HG03442 (cell line): Measurements from ENCODE around the gene TMEM161B.
"Not testable (repeated sequence)": the region's sequence is repeated elsewhere in the genome, so short reads cannot be mapped to it uniquely, and the experiment has no call there.

Source experiments
- ATAC-seq: cut with Tn5 transposase; IDR thresholded peaks from one replicate; pipeline ENCODE4 v1.9.1; 2021; ENCODE audit warnings: mild to moderate bottlenecking, moderate library complexity; ENCODE audit not compliant: unreplicated experiment

TMEM161B gene

DNA sequence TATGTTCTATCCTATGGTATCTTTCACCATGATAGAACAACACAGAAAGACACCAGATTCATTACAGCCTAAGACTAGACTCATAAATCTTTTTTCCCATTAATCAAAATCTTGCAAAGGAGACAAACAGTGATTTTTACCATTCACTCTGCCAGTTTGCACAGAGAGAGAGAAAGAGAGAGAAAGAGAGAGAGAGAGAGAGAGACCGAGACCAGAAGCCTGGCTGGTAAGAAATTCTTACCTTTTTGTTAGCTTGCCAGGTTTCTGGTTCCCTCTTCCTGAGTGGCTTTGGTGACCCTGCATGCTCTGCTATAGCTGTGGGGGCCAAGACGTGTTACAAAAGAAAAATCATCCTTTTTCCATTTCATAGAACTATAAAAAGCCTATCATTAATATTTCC is 18.6 kb downstream of the TMEM161B start:
- no peak for ATAC-seq

DNA sequence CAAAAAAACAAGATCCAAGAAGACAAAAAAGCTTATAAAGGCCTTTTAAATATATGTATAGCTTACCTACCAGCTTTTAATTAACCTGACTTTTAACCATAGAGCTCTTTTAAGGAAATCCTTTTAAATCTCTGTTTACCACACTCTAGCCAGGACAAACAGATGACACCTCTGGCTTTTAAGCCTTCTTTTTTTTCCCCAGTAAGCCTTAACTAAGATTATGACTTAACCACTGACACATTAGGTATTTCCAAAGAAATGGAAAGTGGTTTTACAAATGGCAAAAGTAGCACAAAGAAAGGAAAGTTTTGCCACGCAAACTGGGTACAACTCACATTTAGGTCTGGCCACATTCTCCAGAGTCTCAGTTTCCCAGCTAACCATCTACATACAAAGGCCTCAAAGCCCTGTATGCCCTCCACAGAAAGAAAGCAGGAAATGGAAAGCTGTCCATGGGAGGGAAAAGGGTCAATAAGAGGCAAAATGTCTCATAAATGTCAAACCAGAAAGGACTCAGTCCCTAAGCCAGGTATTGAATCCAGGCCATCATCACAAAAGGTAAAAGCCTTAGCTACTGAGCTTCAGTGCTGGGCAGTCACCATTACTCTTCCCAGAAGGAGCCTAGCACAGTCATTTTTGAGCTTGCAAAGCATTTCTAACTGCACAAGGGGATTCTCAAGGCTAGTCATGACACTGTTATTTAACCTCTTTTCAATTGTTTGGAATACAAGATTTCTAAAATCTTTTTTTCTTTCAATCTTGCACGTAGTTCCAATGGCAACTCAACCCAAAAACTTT is 19.7 kb downstream of the TMEM161B start:
- no peak for ATAC-seq

DNA sequence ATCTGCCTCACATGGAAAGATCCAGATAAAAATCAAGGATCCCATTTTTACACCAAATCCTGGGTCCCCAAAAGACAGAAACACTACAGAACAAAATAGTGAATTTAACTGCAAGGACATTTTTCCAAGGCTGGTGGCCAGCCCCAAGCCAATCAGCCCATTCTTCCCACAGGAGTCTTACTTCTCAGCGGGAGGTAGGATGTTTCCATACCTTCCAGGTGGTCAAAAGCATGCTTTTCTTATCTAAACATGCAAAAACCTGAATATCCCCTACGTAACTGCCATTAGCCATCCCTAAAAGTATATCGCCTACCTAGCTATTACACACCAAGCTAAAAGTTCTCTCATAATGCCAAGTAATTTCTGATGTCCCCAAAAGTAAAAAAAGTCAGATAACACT is 20.6 kb downstream of the TMEM161B start:
- ATAC-seq = no peak

DNA sequence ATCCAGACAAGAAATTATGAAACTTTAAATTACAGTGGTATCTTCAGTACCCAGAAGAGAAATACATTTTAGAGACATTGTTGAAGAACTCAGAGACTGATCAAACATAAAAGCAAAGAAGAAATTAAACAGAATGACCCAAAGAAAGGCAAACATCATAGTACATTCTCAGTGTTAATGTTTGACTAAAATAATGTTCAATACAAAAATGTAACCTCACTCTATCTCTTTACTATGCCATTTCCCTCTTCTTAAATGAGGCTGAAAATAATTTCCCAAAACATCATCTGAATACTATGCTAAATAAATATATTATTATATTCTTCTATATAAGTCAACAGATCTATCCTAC is 22.8 kb downstream of the TMEM161B start:
- ATAC-seq = no peak

DNA sequence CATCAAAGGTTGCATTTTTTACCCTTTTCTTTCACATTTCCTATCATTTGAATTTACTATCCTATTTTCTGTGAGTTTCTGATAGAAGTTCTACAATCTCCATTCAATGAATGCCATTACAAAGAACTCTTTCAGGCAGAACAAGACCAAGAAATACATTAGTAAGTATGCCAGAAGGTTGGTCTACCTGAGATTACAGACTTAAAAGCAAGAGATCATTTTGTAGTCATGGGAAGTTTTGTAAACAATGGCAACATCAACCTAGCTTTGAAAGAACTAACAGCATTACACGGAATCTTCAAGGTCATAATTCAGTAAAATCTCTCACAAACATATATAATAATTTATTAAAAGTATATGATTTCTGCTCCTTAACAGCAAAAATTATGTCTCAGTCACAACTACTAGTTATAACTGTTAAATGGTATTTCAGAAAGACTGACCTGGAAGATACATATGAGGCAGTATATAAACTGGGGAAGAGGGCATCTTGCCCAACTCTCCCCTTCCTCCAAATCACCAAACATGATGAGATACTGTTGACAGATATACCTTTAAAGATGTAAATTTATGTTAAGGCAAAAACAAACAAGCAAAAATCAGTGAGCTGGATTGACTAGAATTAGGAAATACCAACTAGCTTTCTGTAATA is 23.3 kb downstream of the TMEM161B start:
- ATAC-seq = no peak

DNA sequence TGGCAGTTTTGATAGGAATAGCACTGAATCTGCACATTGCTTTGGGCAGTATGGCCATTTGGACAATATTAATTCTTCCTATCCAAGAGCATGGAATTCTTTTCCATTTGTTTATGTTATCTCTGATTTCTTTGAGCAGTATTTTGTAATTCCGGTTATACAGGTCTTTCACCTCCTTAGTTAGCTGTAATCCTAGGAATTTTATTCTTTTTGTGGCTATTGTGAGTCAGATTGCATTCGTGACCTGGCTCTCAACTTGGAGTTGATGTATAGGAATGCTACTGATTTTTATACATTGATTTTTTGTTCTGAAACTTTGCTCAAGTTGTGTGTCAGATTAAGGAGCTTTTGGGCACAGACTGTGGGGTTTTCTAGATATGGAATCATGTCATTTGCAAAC is 24.0 kb downstream of the TMEM161B start:
- ATAC-seq = no peak

DNA sequence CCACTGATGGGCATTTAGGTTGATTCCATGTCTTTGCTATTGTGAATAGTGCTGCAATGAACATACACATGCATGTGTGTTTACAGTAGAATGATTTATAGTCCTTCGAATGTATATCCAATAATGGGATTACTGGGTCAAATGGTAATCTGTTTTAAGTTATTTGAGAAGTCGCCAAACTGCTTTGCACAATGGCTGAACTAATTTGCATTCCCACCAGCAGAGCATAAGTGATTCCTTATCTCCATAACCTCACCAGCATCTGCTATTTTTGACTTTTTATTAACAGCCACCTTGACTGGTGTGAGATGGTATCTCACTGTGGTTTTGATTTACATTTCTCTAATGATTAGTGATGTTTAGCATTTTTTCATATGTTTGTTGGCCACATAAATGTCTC is 25.2 kb downstream of the TMEM161B start:
- not testable (repeated sequence) for ATAC-seq

DNA sequence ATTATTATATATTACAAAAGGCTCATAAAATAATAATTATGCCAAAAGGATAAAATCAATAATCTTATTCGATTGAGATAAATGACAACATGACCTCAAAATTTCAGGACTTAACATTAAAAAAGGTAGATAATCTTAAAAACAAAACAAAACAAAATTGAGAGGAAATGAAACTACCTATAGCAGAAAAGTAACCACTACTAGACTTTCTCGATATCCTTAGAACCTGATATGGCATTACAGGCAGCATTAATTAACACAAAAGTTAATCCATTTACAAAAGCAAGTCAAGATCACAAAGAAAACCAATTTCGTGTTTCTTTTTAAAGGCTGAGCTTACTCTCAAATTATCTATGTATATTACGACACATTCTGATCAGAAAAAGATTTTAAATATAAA is 29.9 kb downstream of the TMEM161B start:
- ATAC-seq = no peak

DNA sequence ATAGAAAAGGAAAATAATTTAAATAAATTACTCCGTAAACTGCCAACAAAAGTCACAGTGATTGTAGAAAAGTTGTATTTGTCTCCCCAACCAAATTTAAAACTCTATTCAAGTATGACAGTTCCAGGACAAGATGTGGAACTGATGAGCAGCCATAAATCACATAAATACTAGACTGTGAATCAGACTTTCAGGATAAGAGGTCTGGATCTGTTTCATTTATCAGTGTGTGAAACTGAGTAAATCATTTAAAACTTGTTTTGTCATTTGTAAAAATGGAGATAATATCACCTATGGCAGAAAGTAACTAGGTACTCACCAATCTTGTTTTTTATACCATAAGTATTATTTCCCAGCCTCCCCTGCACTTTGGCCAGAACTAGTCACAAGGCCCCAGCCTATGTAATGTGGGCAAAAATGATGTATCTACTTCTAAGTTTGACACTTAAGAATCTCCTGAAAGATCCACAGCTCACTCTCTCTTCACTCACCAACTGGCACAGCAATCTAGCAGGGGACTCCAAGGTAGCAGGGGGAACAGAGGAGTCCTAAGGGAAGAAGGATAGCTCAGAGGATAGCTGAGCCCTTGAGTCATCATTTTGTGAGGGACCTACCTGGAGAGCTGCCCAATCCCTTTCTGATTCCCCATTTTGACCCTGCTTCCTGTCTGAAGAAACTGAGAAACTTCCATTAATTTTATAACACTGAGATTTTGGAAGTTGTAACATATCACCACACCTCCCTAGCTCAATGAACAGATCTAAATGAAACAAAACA is 31.6 kb downstream of the TMEM161B start:
- ATAC-seq = no peak

DNA sequence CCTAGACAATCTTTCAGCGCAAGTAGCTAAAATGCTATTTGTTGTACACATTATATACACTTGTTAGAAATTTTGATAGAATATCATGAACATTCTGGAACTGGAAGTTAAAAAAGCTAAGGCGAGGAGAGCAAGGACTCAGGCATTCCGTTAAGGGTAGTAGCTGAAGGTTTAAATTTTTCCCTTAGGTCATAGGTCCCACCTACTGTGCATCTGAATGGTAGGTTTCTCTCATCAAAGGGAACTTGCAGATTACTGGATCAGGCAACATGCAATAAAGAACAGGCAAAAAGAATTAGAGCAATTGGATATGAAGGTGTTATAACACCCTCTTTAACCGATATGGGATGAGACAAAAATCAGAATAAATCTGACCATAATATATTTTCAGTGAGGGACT is 32.8 kb downstream of the TMEM161B start:
- no peak for ATAC-seq

DNA sequence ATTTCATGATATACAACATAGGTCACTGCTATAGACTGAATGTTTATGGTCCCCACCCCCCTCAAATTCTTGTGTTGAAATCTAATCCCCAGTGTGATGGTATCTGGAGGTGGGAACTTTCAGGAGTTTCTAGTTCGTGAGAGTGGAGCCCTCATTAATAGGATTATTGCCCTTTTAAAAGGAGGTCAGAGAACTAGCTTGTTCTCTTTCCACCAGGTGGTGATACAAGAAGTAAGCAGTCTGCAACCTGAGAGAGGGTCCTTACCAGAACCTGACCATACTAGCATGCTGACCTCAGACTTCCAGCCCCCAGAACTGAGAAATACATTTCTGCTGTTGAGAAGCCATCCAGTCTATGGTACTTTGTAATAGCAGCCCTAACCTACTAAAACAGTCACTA is 33.3 kb downstream of the TMEM161B start:
- no peak for ATAC-seq

DNA sequence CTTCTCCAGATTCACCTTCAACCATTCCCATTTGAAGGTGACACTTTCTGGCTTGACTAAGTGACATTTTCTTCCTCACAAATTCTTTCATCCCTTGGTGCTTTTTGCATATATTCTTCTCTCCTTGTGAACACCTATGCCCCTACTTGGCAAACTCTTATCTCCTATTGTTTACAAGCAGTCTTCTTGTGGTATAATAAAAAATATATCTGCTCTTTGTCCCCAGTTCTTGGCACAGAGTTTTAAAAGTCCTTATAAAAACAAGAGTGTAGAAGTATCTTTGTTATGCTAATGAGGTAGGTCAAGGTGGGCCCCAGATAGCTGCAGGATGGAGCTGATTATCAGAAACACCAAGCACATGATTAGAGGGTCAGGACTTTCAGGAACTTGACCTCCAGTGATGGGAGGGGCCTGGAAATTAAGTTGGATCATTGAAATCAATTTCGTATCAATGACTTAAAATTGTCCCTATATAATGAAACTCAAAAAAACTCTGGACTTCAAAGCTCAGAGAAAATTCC is 38.0 kb downstream of the TMEM161B start:
- ATAC-seq = no peak

DNA sequence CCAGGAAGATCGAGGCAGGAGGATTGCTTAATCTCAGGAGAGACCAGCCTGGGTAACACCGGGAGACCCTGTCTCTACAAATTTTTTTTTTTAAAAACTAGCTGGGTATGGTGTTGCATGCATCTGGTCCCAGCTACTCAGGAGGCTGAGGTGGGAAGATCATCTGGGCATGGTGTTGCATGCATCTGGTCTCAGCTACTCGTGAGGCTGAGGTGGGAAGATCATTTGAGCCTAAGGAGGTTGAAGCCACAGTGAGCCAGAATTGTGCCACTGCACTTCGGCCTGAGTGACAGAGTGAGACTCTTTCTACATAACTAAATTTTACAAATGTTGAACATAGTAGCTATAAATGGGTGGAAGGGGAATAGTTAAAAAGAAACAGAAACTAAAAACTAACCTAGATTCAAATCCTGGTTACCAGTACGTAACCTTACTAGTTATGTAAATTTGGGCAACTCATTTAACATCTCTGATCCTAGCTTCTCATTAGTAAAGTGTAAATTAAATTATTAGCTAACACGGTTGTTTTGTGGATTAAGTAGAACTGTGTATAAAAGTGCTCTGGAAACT is 41.7 kb downstream of the TMEM161B start:
- ATAC-seq = peak; percentile 84

DNA sequence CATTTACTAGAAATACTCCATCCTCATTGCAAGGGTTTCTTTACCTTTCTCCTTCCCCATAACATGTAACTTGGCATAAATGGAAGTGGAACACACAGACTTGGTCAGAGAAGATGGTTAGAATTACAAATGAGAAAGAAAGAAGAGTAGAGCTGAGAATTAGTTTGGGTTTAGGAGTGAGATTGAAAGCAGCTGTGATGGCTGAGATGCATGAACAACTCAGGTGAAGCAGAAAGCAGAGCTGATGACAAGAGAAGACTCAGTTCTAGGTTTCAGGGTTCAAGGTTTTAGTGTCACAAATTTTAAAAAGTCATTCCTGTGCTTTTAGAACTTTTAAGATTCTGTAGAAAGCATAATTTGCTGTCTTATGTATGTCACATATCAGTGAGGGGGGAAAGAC is 54.0 kb downstream of the TMEM161B start:
- ATAC-seq = no peak

DNA sequence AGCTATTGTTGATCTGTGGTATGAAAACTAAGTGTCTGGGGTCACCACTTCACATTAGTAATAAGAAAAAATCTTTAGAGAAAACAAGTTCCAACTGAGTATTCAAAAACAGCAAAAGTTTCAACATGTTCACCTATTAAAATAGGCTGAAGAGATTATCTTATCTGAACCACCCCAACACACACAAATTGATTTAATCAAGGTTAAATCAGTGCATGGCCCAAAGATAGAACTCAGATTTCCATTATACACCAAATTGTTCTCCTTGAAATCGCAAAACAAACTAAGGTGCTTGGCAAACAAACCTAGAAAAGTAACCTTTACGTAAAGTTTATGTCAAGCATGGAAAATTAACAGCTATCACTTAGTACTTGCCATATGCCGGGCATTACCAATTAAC is 61.1 kb downstream of the TMEM161B start:
- ATAC-seq = no peak

DNA sequence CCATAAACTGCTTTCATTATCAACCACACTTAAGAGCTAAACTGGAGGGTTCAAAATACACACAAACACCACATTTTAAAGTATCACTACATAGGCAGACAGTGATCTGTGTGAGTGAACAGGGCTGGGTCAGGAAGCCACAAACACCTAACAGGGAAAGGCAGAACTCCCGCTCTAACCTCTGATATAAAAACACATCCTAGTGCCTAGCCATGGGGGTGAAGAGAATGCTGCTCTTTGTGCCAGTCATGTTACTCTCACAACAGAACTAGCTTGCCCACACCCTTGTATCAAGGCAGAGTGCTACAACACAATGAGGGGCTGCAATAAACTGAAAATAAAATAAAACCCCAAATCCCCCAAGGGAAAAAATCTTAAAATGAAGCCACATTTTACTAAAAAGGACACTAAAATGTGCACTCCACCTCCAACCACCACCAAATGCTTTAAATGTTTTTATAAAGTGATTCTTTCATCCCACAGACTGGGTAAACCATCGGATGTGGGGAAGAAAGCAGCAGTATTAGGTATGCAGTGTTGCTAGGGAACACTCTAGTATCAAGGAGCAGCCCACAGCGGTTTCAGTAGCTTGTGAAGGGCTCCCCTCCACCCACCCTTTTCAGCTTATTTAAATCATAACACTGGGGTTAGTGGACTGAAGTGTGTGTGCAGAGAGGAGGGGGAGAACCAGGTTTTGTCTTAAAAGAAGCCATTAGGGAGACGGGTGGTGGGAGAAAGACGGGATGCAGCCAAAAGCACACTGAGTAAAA is 64.5 kb downstream of the TMEM161B start:
- peak; percentile 79 for ATAC-seq

DNA sequence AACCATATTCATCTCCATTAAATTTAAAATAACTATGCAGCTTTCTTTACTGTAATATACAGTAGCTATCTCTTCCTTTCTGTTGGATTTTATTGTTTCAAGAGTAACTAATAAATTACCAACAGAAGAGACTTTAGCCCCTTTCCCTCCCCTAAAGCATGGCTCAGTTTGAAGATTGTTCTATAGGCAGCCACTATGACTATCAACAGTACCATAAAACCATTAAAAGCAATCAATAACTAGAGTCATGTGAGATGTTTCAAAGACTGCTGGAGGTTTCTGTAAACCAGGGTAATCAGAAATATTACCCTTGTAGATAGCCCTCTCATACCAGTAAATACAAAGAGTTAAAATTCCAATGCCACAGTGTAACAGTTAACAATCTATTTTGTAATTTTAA is 73.0 kb downstream of the TMEM161B start:
- no peak for ATAC-seq

DNA sequence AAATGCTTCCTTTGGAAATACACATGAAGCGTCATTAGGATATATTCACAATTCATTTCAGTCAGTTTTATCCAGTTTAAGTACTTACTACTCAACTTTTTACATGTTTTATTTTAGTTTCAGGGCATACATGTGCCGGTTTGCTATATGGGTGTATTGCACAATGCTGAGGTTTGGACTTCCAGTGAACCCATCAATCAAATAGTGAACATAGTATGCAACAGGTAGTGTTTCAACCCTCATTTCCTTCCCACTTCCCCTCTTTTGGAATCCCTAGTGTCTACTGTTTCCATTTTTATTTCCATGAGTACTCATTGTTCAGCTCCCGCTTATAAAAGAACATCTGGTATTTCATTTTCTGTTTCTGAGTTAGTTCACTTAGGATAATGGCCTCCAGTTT is 74.7 kb downstream of the TMEM161B start:
- no peak for ATAC-seq

DNA sequence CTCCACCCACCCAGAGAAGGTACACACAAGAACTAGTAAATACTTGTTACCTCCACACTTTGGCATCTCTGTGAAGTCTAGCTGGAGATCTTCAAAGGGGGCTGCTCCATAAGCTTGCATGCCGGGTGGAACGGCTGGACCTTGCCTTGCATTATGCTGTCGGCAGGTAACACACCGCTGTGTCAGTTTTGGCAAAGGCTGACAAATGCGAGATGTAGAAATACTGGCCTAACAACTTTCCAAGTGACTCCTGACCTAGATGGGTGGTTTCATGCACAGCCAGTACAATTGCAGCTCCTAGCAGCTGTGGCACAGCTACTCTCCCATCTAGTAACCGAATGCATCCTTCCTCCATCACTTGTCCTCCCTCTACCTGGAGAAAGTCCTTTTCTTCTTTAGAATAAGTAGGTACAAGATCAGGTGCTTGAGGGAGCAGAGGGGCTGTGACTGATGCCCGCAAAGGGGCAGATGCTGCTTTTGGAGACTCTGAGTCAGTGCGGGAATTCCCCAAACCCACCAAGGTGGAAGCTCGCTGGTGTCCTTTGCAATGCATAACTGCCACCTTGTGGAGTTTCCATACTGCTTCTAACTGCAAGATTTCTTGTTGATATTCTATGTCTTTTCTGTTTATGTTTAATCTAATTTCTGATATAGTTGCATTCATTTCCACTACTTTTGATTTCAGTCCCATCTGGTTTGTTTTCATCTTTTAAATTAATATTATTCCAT is 78.4 kb downstream of the TMEM161B start:
- no peak for ATAC-seq

DNA sequence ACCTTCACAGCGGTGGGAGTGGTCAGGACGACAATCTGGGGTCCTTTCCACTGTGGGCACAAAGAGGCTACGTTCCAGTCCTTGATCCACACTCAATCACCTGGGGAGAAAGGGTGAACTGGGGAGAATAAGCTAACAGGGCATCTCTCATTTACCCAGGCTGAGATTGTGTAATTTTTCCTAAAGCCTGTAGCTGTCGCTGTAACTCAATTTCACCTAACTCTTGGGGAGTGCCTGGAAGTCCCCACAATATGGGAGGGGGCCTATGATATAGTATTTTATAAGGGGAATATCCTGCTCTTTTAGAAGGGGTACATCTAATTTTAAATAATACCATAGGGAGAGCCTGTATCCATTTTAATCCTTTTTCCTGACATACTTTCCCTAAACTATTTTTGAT is 79.2 kb downstream of the TMEM161B start:
- not testable (repeated sequence) for ATAC-seq
